Astrocyte of the spinal cord (primary cell): ENCODE data around the gene ADK.

ENCODE experiments used
- DNase-seq: peaks from one replicate; pipeline ENCODE4 v3.0.0; 2011; ENCODE audit warnings: low read depth, low spot score
- H3K4me3 ChIP-seq: 2 replicates; pipeline ENCODE4 v1.5.1; 2011; ENCODE audit warnings: low read depth, mild to moderate bottlenecking, low read length, moderate library complexity
- CTCF ChIP-seq: IDR thresholded peaks from 2 replicates; pipeline ENCODE4 v1.5.1; 2012; ENCODE audit warnings: low read depth, mild to moderate bottlenecking, low read length, inconsistent platforms
- in situ Hi-C: cut with HindIII; loops from 2 replicates; pipeline ENCODE4 v1.10.0; 2017; ENCODE audit warnings: low sequenced_read_pairs

Gene ADK

DNA sequence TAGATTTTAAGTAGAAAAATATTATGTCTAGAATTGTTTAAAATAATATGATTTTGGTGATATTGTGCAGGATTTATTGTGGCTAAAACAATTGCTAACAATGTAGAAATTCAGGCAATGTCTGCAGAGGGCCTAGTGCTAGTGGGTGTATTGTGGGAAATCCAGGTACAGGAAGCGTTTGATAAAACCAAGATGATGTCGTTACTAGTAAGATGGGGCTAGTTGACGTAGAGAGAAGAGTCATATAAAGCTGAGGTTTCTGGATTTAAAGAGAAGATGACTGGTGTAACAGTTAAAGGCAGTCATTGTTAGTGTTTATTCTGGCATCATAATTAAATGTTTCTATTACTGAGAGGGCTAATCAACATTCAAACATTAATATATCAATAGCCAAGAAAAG lies 43.5 kb downstream of the ADK start:
- H3K4me3 ChIP-seq = no peak overlapping the region

DNA sequence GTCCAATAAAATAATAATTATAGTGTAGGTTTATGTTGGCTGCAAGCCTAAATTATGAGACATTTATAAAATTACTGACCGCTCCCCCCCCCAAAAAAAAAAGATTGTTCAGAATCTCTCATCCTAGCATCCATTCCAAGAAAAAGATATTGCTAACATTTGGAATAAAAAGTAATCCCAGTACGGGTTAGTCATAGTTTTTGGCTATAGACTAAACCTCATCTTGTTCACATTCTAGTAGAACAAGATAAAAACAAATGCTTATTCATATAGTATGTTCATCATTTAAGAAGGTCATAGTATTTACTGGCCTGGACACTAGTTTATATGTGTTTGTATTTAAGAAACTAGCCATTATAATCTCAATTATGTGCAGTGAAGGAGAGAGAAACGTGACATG lies 44.0 kb downstream of the ADK start:
- H3K4me3 ChIP-seq = no peak overlapping the region
- in situ Hi-C loops = no loop called here
- no peak for TF ChIP-seq CTCF
- DNase-seq = no peak

More for the DNA sequence above, 43.5 kb downstream of the ADK start:
- no peak for TF ChIP-seq CTCF
- DNase-seq = peak; percentile 44
- in situ Hi-C loops = no loop called here

GRCh38 chr10:74199315-74199714 lies 48.3 kb downstream of the ADK start:
- in situ Hi-C loops = no loop called here
- H3K4me3 ChIP-seq = no peak overlapping the region
- no peak for TF ChIP-seq CTCF
- DNase-seq = no peak

DNA sequence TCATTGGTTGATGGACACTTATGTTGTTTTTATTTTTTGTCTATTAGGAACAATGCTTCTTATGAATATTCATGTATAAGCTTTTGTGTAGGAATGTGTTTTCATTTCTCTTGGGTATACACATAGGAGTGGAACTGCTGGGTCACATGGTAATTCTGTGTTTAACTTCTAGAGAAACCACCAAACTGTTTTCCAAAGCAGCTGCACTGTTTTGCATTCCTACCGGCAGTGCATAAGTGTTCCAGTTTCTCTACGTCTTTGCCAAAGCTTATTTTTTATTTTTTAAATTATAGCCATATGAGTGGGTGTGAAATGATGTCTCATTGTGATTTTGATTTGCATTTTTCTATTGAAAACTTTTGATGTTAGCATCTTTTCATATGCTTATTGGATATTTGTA lies 51.3 kb downstream of the ADK start:
- TF ChIP-seq CTCF = no peak
- in situ Hi-C loops = no loop called here
- H3K4me3 ChIP-seq = no peak overlapping the region
- DNase-seq = no peak

DNA sequence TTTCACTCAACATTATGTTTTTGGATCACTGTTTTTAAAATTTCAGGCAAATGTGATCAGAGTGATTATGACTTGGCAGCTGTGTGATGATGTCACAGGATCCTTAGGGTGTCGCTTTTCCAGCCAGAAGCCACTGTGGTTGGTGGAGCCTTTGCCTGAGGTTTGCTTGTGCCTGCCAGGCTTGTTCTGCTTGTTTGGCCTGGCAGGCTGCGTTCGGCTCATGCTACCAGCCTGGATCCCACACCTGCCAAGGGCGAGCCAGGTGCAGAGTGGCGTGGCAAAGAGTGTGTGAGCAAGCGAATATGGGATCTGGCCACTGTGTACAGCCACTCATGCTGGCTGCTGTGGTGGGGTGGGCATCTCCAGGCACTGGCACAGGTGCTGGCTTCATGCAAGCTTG lies 55.7 kb downstream of the ADK start:
- TF ChIP-seq CTCF = no peak
- no peak overlapping the region for H3K4me3 ChIP-seq
- no peak for DNase-seq
- in situ Hi-C loops = no loop called here

- no peak for DNase-seq
- no peak for TF ChIP-seq CTCF
- no peak overlapping the region for H3K4me3 ChIP-seq
- in situ Hi-C loops = no loop called here
These were observed 56.9 kb downstream of the ADK start for GRCh38 chr10:74207691-74208480.
